BJ (cell line): ENCODE data around the gene FLNB. TPM values are rescaled to one million over a fixed set of nuclear protein-coding genes. Genes with fewer than 3 reads are reported as not detected.

Source experiments
- CTCF ChIA-PET: fragments of 350-600 bp; formaldehyde crosslinking; extraction: SDS; loops from one replicate; lab custom pipeline; 2021; ENCODE audit warnings: antibody characterized with exemption, inconsistent platforms; lab: Yijun Ruan, JAX
- POLR2A ChIA-PET: fragments of 300-600 bp; sonication (Branson Sonifier 250); formaldehyde crosslinking; extraction: SDS; loops from one replicate; lab custom pipeline; 2021; ENCODE audit warnings: antibody characterized with exemption; lab: Charles Lee
- DNase-seq: peaks from one replicate; pipeline ENCODE4 v3.0.0-alpha.2; 2011; ENCODE audit warnings: low read depth
- H3K27me3 ChIP-seq: 2 replicates; pipeline ENCODE4 v1.6.0; 2011; ENCODE audit warnings: low read length; ENCODE audit not compliant: control insufficient read depth, insufficient read depth
- H3K36me3 ChIP-seq: 2 replicates; pipeline ENCODE4 v1.5.1; 2011; ENCODE audit warnings: low read length; ENCODE audit not compliant: control insufficient read depth, insufficient read depth
- H3K4me3 ChIP-seq: 2 replicates; pipeline ENCODE4 v1.5.1; 2011; ENCODE audit warnings: low read depth, mild to moderate bottlenecking, control low read depth, low read length
- CTCF ChIP-seq: IDR thresholded peaks from 2 replicates; pipeline ENCODE4 v1.5.1; 2011; ENCODE audit warnings: low read depth, mild to moderate bottlenecking, control low read depth, inconsistent platforms, low read length, moderate library complexity; ENCODE audit not compliant: insufficient read depth
- polyA plus RNA-seq: library from polyadenylated mRNA; depleted of rRNA; stranded (reverse); fragments of >200 nt; gene quantifications from 2 replicates; pipeline ENCODE4 v1.2.3, GENCODE V29; 2011

FLNB gene
- polyA plus RNA-seq, 1 experiment = 111 TPM

DNA sequence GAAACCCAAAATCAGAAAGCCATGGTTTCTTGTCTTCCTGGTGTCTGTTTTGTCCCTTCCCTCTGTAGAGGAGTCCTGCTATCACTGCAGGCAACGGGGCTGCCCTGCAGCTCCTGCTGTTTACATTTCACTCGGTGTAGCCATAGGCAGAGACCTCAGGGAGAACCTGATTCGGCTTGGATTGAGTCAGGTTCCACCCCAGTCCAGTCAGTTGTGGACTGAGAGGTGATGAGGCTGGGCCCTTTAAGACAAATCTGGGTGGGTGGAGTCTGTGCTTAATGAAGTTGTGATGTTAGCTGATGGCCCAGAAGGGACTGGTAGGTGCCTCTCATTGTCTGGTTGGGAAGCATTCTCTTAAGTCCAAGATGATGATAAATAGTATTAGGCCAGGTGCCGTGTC lies 35.7 kb downstream of the FLNB start:
- H3K27me3 ChIP-seq = no peaks in the 10 kb centered on the region
- ChIA-PET POLR2A (no interaction called here), CTCF (no interaction called here)
- no peak for TF ChIP-seq CTCF
- H3K4me3 ChIP-seq = no peak overlapping the region
- no peak for DNase-seq
- no peaks in the 10 kb centered on the region for H3K36me3 ChIP-seq

- TF ChIP-seq CTCF = no peak
- Histone ChIP-seq H3K36me3 (no peaks in the 10 kb centered on the region), H3K27me3 (no peaks in the 10 kb centered on the region), H3K4me3 (no peak overlapping the region)
- ChIA-PET POLR2A (no interaction called here), CTCF (no interaction called here)
- no peak for DNase-seq
These were observed 36.7 kb downstream of the FLNB start for GRCh38 chr3:58044691-58045483.

GRCh38 chr3:58047826-58048225 lies 39.6 kb downstream of the FLNB start:
- CTCF ChIA-PET = interaction anchor here (1.3 kb wide), 1 partner anchor 34 kb away, joined by 4 read pairs; no protein-coding TSS in a partner anchor
- peak; percentile 87 for DNase-seq
- no peak overlapping the region for H3K4me3 ChIP-seq
- H3K36me3 ChIP-seq = no peaks in the 10 kb centered on the region
- POLR2A ChIA-PET = no interaction called here
- TF ChIP-seq CTCF = no peak
- no peaks in the 10 kb centered on the region for H3K27me3 ChIP-seq

GRCh38 chr3:58048301-58048700 lies 40.1 kb downstream of the FLNB start:
- CTCF ChIA-PET = interaction anchor here (1.3 to 2.0 kb wide), 2 partner anchors 10 to 35 kb away, joined by 4 to 7 read pairs; no protein-coding TSS in a partner anchor
- Histone ChIP-seq H3K4me3 (no peak overlapping the region), H3K27me3 (no peaks in the 10 kb centered on the region), H3K36me3 (no peaks in the 10 kb centered on the region)
- TF ChIP-seq CTCF = no peak
- no peak for DNase-seq
- POLR2A ChIA-PET = no interaction called here

DNA sequence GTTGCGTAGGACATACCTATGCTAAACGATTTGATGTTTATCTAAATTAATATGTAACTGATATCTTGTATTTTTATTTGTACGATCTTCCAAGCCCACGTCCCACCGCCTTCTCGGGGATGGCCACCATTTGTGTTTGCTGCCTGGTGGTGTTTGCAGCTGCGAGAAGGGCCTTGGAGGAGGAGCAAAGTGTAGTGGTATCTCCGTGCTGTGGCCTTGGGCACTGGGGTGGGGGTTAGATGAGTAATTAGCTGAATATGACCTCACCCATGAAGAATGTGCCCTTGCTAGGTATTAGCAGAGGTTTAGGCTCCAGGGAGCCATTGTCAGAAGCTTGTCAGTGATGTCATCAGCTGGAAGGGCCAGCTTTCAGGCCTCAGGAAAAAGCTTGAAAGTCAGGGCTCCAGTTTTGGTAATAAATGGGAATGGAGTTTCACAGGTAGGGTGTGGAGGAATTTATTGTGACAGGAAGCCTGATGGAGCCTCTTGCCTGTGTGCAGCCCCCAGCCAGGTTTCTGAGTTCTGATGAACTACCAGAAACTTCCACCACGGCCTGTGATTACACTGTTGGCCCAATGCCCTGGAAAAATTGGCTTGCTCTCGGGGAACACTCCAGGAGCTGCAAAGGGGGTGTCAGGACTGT lies 41.0 kb downstream of the FLNB start:
- no peak overlapping the region for H3K4me3 ChIP-seq
- TF ChIP-seq CTCF = no peak
- ChIA-PET CTCF (interaction anchor here (0.6 to 2.0 kb wide), 7 partner anchors 9 to 132 kb away, joined by 3 to 7 read pairs (median 3); partner anchors contain the start of gene FLNB), POLR2A (interaction anchor here (0.6 kb wide), 1 partner anchor 107 kb away, joined by 18 read pairs; no protein-coding TSS in a partner anchor)
- DNase-seq = no peak
- H3K27me3 ChIP-seq = no peaks in the 10 kb centered on the region
- no peaks in the 10 kb centered on the region for H3K36me3 ChIP-seq
